Measurements from ENCODE around the gene PACRG. TPM values are rescaled to one million over a fixed set of nuclear protein-coding genes. Genes with fewer than 3 reads are reported as not detected.
"Not testable (repeated sequence)": the region's sequence is repeated elsewhere in the genome, so short reads cannot be mapped to it uniquely, and the experiment has no call there.

PACRG gene
- total and polyA plus RNA-seq, 2 donors from 2014 or later: 7.4 to 20.0 TPM

GRCh38 chr6:163313566-163313965 lies 585.8 kb downstream of the PACRG start:
- Histone ChIP-seq H3K27me3 (ENCODE audit: control insufficient read depth, insufficient read depth, low read length) (no peaks in the 10 kb centered on the region), H3K4me1 (ENCODE audit: control insufficient read depth in 2 of 3, insufficient read depth in 2 of 3, low read depth in 1 of 3, low read length in 3 of 3) (no peaks in the 10 kb centered on the region), H3K9ac (ENCODE audit: low read length in 3 of 3) (no peak overlapping the region), H3K4me3 (ENCODE audit: low read length in 3 of 3) (no peak overlapping the region), H3K27ac (ENCODE audit: low read depth in 2 of 2, low read length in 2 of 2) (no peak overlapping the region), H3K36me3 (ENCODE audit: control insufficient read depth in 2 of 3, insufficient read depth in 3 of 3, low read length in 3 of 3) (no peaks in the 10 kb centered on the region), H3K9me3 (ENCODE audit: control insufficient read depth in 2 of 3, insufficient read depth in 1 of 3, low read length in 3 of 3) (no peaks in the 10 kb centered on the region)
- FAIRE-seq (no peak), DNase-seq (no peak)
- no peak for TF ChIP-seq CTCF (IDR thresholded peaks at IDR 0.05; ENCODE audit: borderline replicate concordance, extremely low read depth, insufficient read depth)
- intact Hi-C loops (cut with DNase I): no loop called here

- Histone ChIP-seq H3K27ac (ENCODE audit: low read depth in 2 of 2, low read length in 2 of 2) (no peak overlapping the region), H3K9ac (ENCODE audit: low read length in 3 of 3) (no peak overlapping the region), H3K36me3 (ENCODE audit: control insufficient read depth in 2 of 3, insufficient read depth in 3 of 3, low read length in 3 of 3) (no peaks in the 10 kb centered on the region), H3K9me3 (ENCODE audit: control insufficient read depth in 2 of 3, insufficient read depth in 1 of 3, low read length in 3 of 3) (no peaks in the 10 kb centered on the region), H3K4me3 (ENCODE audit: low read length in 3 of 3) (no peak overlapping the region), H3K27me3 (ENCODE audit: control insufficient read depth, insufficient read depth, low read length) (no peaks in the 10 kb centered on the region), H3K4me1 (ENCODE audit: control insufficient read depth in 2 of 3, insufficient read depth in 2 of 3, low read depth in 1 of 3, low read length in 3 of 3) (no peaks in the 10 kb centered on the region)
- FAIRE-seq (no peak), DNase-seq (no peak)
- intact Hi-C loops (cut with DNase I): no loop called here
- TF ChIP-seq CTCF (IDR thresholded peaks at IDR 0.05; ENCODE audit: borderline replicate concordance, extremely low read depth, insufficient read depth): no peak
Measured at GRCh38 chr6:163313981-163314380, 586.2 kb downstream of the PACRG start.

GRCh38 chr6:163314791-163315470 lies 587.2 kb downstream of the PACRG start:
- Histone ChIP-seq H3K4me3 (ENCODE audit: low read length in 3 of 3) (no peak overlapping the region), H3K9ac (ENCODE audit: low read length in 3 of 3) (no peak overlapping the region), H3K36me3 (ENCODE audit: control insufficient read depth in 2 of 3, insufficient read depth in 3 of 3, low read length in 3 of 3) (no peaks in the 10 kb centered on the region), H3K4me1 (ENCODE audit: control insufficient read depth in 2 of 3, insufficient read depth in 2 of 3, low read depth in 1 of 3, low read length in 3 of 3) (no peaks in the 10 kb centered on the region), H3K9me3 (ENCODE audit: control insufficient read depth in 2 of 3, insufficient read depth in 1 of 3, low read length in 3 of 3) (no peaks in the 10 kb centered on the region), H3K27ac (ENCODE audit: low read depth in 2 of 2, low read length in 2 of 2) (no peak overlapping the region), H3K27me3 (ENCODE audit: control insufficient read depth, insufficient read depth, low read length) (no peaks in the 10 kb centered on the region)
- no peak for FAIRE-seq
- TF ChIP-seq CTCF (IDR thresholded peaks at IDR 0.05; ENCODE audit: borderline replicate concordance, extremely low read depth, insufficient read depth): no peak
- intact Hi-C loops (cut with DNase I): no loop called here
- no peak for DNase-seq

GRCh38 chr6:163316866-163317495 lies 589.2 kb downstream of the PACRG start:
- intact Hi-C loops (cut with DNase I); H3K27me3 ChIP-seq (ENCODE audit: control insufficient read depth, insufficient read depth, low read length); FAIRE-seq; H3K36me3 ChIP-seq (ENCODE audit: control insufficient read depth in 2 of 3, insufficient read depth in 3 of 3, low read length in 3 of 3); H3K27ac ChIP-seq (ENCODE audit: low read depth in 2 of 2, low read length in 2 of 2); H3K4me1 ChIP-seq (ENCODE audit: control insufficient read depth in 2 of 3, insufficient read depth in 2 of 3, low read depth in 1 of 3, low read length in 3 of 3); DNase-seq; H3K9me3 ChIP-seq (ENCODE audit: control insufficient read depth in 2 of 3, insufficient read depth in 1 of 3, low read length in 3 of 3); H3K4me3 ChIP-seq (ENCODE audit: low read length in 3 of 3); H3K9ac ChIP-seq (ENCODE audit: low read length in 3 of 3): not testable (repeated sequence)

All from kidney (tissue), 14 donors.